ENCODE measurements around the gene FAM217B. TPM values are rescaled to one million over a fixed set of nuclear protein-coding genes. Genes with fewer than 3 reads are reported as not detected.

The FAM217B gene, protein sequence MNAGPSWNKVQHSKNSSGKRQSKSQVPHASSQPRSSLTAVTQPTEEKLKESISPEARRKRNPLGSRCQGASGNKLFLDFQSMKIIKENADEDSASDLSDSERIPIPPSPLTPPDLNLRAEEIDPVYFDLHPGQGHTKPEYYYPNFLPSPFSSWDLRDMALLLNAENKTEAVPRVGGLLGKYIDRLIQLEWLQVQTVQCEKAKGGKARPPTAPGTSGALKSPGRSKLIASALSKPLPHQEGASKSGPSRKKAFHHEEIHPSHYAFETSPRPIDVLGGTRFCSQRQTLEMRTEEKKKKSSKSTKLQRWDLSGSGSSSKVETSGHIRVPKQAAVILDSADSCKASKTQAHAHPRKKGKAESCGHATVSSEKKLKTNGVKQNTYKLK
- total RNA-seq (ENCODE audit: low replicate concordance) = 4.5 and 5.8 TPM in 2 replicates

DNA sequence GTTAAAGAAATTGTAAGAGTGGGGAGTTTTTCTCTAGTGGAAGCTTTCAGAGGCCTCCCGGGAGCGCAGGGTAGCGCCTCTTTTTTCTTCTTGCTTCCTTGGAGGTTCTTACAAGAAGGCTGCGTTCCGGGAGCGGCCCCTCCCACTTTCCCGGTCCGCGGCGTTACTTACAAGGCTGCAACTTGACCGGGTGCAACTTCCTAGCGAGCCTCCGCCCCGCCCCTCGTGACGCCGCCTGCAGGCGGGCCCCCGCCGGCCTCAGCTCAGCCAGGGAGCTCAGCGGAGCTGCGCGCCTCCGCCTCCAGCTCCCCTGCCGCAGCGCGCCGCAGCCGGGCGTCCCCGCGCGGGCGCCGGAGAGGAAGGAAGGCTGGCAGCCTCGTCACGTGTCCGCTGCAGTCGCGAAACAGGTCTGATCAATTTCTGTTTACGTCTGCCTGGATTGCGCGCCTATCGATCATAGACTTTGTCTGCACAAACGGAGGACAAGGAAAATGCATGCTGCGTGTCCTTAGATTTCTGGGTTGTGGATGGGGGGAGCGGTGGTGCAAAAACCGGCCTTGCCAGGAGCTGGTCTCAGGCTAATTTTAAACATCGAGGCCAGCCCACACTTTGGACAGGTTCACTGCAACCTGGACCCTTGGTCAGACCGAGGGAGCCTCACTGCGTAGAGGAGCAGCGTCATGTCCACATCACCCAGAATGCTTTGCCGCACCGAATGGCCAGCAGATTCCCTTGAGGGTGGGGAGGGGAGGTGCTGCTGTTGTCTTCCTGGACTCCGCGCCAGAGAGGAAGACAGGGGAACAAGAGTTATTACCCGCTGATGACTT is at the start of gene FAM217B, which contains the start of gene PPP1R3D:
FAM217B (plus strand) TSS at position 261 of the 827 bp plus-strand sequence. CDS start 3,555 bp downstream, outside the sequence.
PPP1R3D (minus strand) TSS at position 177 of the 827 bp plus-strand sequence. CDS start 374 bp downstream, outside the sequence.
- no peaks in the 10 kb centered on the region for H3K79me2 ChIP-seq (ENCODE audit: low read depth)
- peaks cover 17% of the 10 kb centered on the region for H3F3A ChIP-seq (ENCODE audit: low read depth)
- H3K4me3 Mint-ChIP-seq = peak within 1 kb of the TSS; percentile 98
- peak within 1 kb of the TSS; percentile 95 for H3K27ac Mint-ChIP-seq
- DNase-seq (ENCODE audit: low spot score) = peak; percentile 91
- peaks cover 11% of the 10 kb centered on the region for H3K36me3 Mint-ChIP-seq
- peak within 1 kb of the TSS; percentile 69 for H2AFZ ChIP-seq (replicated peaks)
- H3K4me1 Mint-ChIP-seq = peaks cover 38% of the 10 kb centered on the region
- TF ChIP-seq EZH2phosphoT487 (IDR thresholded peaks at IDR 0.05) = peak; percentile 37
- TF ChIP-seq, protein P1, sequence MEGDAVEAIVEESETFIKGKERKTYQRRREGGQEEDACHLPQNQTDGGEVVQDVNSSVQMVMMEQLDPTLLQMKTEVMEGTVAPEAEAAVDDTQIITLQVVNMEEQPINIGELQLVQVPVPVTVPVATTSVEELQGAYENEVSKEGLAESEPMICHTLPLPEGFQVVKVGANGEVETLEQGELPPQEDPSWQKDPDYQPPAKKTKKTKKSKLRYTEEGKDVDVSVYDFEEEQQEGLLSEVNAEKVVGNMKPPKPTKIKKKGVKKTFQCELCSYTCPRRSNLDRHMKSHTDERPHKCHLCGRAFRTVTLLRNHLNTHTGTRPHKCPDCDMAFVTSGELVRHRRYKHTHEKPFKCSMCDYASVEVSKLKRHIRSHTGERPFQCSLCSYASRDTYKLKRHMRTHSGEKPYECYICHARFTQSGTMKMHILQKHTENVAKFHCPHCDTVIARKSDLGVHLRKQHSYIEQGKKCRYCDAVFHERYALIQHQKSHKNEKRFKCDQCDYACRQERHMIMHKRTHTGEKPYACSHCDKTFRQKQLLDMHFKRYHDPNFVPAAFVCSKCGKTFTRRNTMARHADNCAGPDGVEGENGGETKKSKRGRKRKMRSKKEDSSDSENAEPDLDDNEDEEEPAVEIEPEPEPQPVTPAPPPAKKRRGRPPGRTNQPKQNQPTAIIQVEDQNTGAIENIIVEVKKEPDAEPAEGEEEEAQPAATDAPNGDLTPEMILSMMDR (IDR thresholded peaks at IDR 0.05) = peak; percentile 18
- no peak for TF ChIP-seq EZH2 (IDR thresholded peaks at IDR 0.05)
- H3K9ac ChIP-seq = no peak within 1 kb of the TSS
- no peaks in the 10 kb centered on the region for H3K36me3 ChIP-seq
- H4K20me1 ChIP-seq (ENCODE audit: low read depth) = no peaks in the 10 kb centered on the region
- H3K4me2 ChIP-seq = peak within 1 kb of the TSS; percentile 71
- peak within 1 kb of the TSS; percentile 50 for H3K4me3 ChIP-seq
- H3K4me1 ChIP-seq = peaks cover 9% of the 10 kb centered on the region
- H3K27me3 Mint-ChIP-seq (ENCODE audit: insufficient read depth, low read depth) = no peaks in the 10 kb centered on the region
- peak within 1 kb of the TSS; percentile 13 for H3K27ac ChIP-seq
- no peaks in the 10 kb centered on the region for H3K9me3 ChIP-seq (ENCODE audit: low read depth)
- no peaks in the 10 kb centered on the region for H3K9me3 Mint-ChIP-seq
- H3K27me3 ChIP-seq = peaks cover 48% of the 10 kb centered on the region

DNA sequence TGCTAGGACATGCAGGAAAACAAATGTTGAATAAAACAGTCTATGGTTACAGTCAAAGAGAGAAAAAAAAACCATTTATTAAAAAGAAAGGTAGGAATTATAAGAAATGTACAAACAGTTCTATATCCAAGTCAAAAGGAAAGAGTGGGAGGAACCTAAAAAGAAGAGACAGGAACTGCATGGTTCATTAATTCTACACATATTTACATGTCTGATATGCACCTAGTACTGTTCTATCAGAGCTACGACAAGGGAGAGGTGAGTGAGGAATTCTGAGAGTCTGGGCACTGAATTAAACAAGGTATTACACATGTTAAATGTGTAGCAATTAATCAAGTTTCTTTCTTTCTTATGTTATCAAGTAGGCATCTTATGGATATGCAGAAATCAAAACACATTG is 48.6 kb upstream of the FAM217B start:
- Histone ChIP-seq H3F3A (ENCODE audit: low read depth) (no peaks in the 10 kb centered on the region), H4K20me1 (ENCODE audit: low read depth) (no peaks in the 10 kb centered on the region), H3K36me3 (no peaks in the 10 kb centered on the region), H3K4me2 (no peak overlapping the region), H3K9me3 (ENCODE audit: low read depth) (no peaks in the 10 kb centered on the region), H3K79me2 (ENCODE audit: low read depth) (no peaks in the 10 kb centered on the region), H3K4me3 (no peak overlapping the region), H3K27me3 (peaks cover 68% of the 10 kb centered on the region), H3K4me1 (no peaks in the 10 kb centered on the region), H3K9ac (no peak overlapping the region), H3K27ac (no peak overlapping the region), H2AFZ (replicated peaks) (no peak overlapping the region)
- H3K27ac Mint-ChIP-seq = no peak overlapping the region
- no peaks in the 10 kb centered on the region for H3K4me1 Mint-ChIP-seq
- H3K9me3 Mint-ChIP-seq = no peaks in the 10 kb centered on the region
- H3K4me3 Mint-ChIP-seq = no peak overlapping the region
- H3K36me3 Mint-ChIP-seq = no peaks in the 10 kb centered on the region
- H3K27me3 Mint-ChIP-seq (ENCODE audit: insufficient read depth, low read depth) = peaks cover 2% of the 10 kb centered on the region
- no peak for DNase-seq (ENCODE audit: low spot score)
- TF ChIP-seq EZH2 (IDR thresholded peaks at IDR 0.05) (no peak), EZH2phosphoT487 (IDR thresholded peaks at IDR 0.05) (no peak)
- TF ChIP-seq, protein P1 (IDR thresholded peaks at IDR 0.05) = no peak

DNA sequence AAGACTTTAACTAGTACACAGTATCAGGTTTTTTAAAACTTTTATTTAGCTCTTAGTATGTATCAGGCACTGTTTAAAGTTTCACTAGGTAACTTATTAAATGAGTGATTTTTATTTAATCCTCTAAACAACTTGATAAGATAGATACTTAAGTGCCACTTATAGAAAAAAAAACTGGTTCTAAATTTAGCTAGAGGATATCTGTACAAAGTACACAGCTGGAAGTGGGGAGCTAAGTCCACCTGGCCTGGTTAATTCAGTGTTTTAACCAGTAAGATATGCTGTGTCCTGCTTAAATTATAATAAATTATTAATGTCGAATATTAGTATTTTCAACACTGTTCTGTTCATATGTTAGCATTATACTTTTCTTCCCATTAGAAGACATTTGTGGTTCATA is 44.3 kb upstream of the FAM217B start:
- Histone ChIP-seq H3K79me2 (ENCODE audit: low read depth) (no peaks in the 10 kb centered on the region), H3K4me3 (no peak overlapping the region), H3K9ac (no peak overlapping the region), H4K20me1 (ENCODE audit: low read depth) (no peaks in the 10 kb centered on the region), H3K27ac (no peak overlapping the region), H3K9me3 (ENCODE audit: low read depth) (no peaks in the 10 kb centered on the region), H3K36me3 (no peaks in the 10 kb centered on the region), H3F3A (ENCODE audit: low read depth) (no peaks in the 10 kb centered on the region), H3K4me2 (no peak overlapping the region), H3K27me3 (peaks cover 85% of the 10 kb centered on the region), H3K4me1 (no peaks in the 10 kb centered on the region), H2AFZ (replicated peaks) (no peak overlapping the region)
- Mint-ChIP-seq H3K27ac (no peak overlapping the region), H3K27me3 (ENCODE audit: insufficient read depth, low read depth) (no peaks in the 10 kb centered on the region), H3K4me1 (no peaks in the 10 kb centered on the region), H3K4me3 (no peak overlapping the region), H3K9me3 (no peaks in the 10 kb centered on the region), H3K36me3 (no peaks in the 10 kb centered on the region)
- no peak for DNase-seq (ENCODE audit: low spot score)
- no peak for TF ChIP-seq EZH2phosphoT487 (IDR thresholded peaks at IDR 0.05)
- TF ChIP-seq, protein P1 (IDR thresholded peaks at IDR 0.05) = no peak
- no peak for TF ChIP-seq EZH2 (IDR thresholded peaks at IDR 0.05)

Measured in neural progenitor cell (in vitro differentiated cells).